G401 (cell line): ENCODE measurements around the gene MEDAG. TPM values are rescaled to one million over a fixed set of nuclear protein-coding genes. Genes with fewer than 3 reads are reported as not detected.

Source experiments
- DNase-seq: peaks from one replicate; pipeline ENCODE4 v3.0.0-alpha.2; 2015; ENCODE audit warnings: low spot score
- in situ Hi-C: cut with HindIII; loops from 2 replicates; pipeline ENCODE4 v1.10.0; 2016; ENCODE audit warnings: low sequenced_read_pairs, mixed read lengths
- total RNA-seq: library from RNA; depleted of rRNA; stranded (reverse); fragments of >200 nt; shearing (Covaris generic); gene quantifications from 2 replicates; pipeline ENCODE4 v1.2.3, GENCODE V29; 2014

MEDAG gene
- total RNA-seq, 1 experiment from 2014 or later, result not detected

GRCh38 chr13:30871588-30872275, 34.3 kb upstream of the MEDAG start:
- in situ Hi-C loops, result no loop called here
- peak; percentile 61 for DNase-seq

GRCh38 chr13:30872276-30872594, 33.8 kb upstream of the MEDAG start:
- in situ Hi-C loops, result no loop called here
- peak; percentile 21 for DNase-seq

GRCh38 chr13:30872685-30873461, 33.2 kb upstream of the MEDAG start:
- in situ Hi-C loops, result no loop called here
- DNase-seq, result no peak

- no peak for DNase-seq
- in situ Hi-C loops, result no loop called here
These were observed 32.6 kb upstream of the MEDAG start for GRCh38 chr13:30873499-30873898.

- no peak for DNase-seq
These were observed 32.0 kb upstream of the MEDAG start for GRCh38 chr13:30874111-30874510.

GRCh38 chr13:30874561-30874960, 31.5 kb upstream of the MEDAG start:
- no peak for DNase-seq
- in situ Hi-C loops, result no loop called here

More at GRCh38 chr13:30874111-30874510, 32.0 kb upstream of the MEDAG start:
- in situ Hi-C loops, result no loop called here

GRCh38 chr13:30877335-30877734, 28.7 kb upstream of the MEDAG start:
- no peak for DNase-seq
- in situ Hi-C loops, result no loop called here

GRCh38 chr13:30880151-30880855, 25.8 kb upstream of the MEDAG start:
- no peak for DNase-seq
- in situ Hi-C loops, result no loop called here

GRCh38 chr13:30880856-30881155, 25.3 kb upstream of the MEDAG start:
- in situ Hi-C loops, result no loop called here

GRCh38 chr13:30881191-30881651, 24.9 kb upstream of the MEDAG start:
- no peak for DNase-seq
- in situ Hi-C loops, result no loop called here

More at GRCh38 chr13:30880856-30881155, 25.3 kb upstream of the MEDAG start:
- no peak for DNase-seq

GRCh38 chr13:30882026-30882850, 23.8 kb upstream of the MEDAG start:
- no peak for DNase-seq
- in situ Hi-C loops, result no loop called here

GRCh38 chr13:30882996-30883766, 22.9 kb upstream of the MEDAG start:
- no peak for DNase-seq
- in situ Hi-C loops, result no loop called here

GRCh38 chr13:30884543-30884942, 21.5 kb upstream of the MEDAG start:
- in situ Hi-C loops, result no loop called here
- DNase-seq, result no peak

- no peak for DNase-seq
- in situ Hi-C loops, result no loop called here
These were observed 16.8 kb upstream of the MEDAG start for GRCh38 chr13:30889196-30889690.

GRCh38 chr13:30892966-30893365, 13.1 kb upstream of the MEDAG start:
- DNase-seq, result no peak
- in situ Hi-C loops, result no loop called here

GRCh38 chr13:30895773-30896172, 10.3 kb upstream of the MEDAG start:
- DNase-seq, result no peak
- in situ Hi-C loops, result no loop called here

GRCh38 chr13:30898070-30898469, 8.0 kb upstream of the MEDAG start:
- in situ Hi-C loops, result no loop called here
- no peak for DNase-seq

GRCh38 chr13:30898678-30899241, 7.3 kb upstream of the MEDAG start:
- DNase-seq, result no peak
- in situ Hi-C loops, result no loop called here
